DOHH2 (cell line): ENCODE results near the gene FREM3.

Experiments used
- H3F3A ChIP-seq: fragments of 200-600 bp; sonication (generic), shearing (Covaris generic); 2 replicates; pipeline ENCODE4 v1.6.0; 2016; ENCODE audit warnings: antibody characterized with exemption, mild to moderate bottlenecking; ENCODE audit not compliant: control insufficient read depth, insufficient read depth
- H3K27ac ChIP-seq: fragments of 200-600 bp; sonication (generic); 2 replicates; pipeline ENCODE4 v1.5.1; 2014; ENCODE audit warnings: low read depth, mild to moderate bottlenecking, low read length, moderate library complexity
- H3K27me3 ChIP-seq: fragments of 200-600 bp; sonication (generic); 2 replicates; pipeline ENCODE4 v1.6.1; 2014; ENCODE audit warnings: mild to moderate bottlenecking, low read length, mixed read lengths; ENCODE audit not compliant: control insufficient read depth
- H3K36me3 ChIP-seq: fragments of 200-600 bp; sonication (generic); 2 replicates; pipeline ENCODE4 v1.6.1; 2014; ENCODE audit warnings: mild to moderate bottlenecking, low read length, moderate library complexity, mixed read lengths; ENCODE audit not compliant: control insufficient read depth
- H3K4me1 ChIP-seq: fragments of 200-600 bp; sonication (generic); 2 replicates; pipeline ENCODE4 v1.6.1; 2014; ENCODE audit warnings: mild to moderate bottlenecking, low read length, mixed read lengths; ENCODE audit not compliant: control insufficient read depth
- H3K4me2 ChIP-seq: fragments of 200-600 bp; sonication (generic); 2 replicates; pipeline ENCODE4 v1.6.0; 2014; ENCODE audit warnings: mild to moderate bottlenecking, low read length, moderate library complexity
- H3K4me3 ChIP-seq: fragments of 200-600 bp; sonication (generic); 2 replicates; pipeline ENCODE4 v1.5.1; 2014; ENCODE audit warnings: mild to moderate bottlenecking, low read length, mixed read lengths
- H3K79me2 ChIP-seq: fragments of 200-600 bp; sonication (generic); 2 replicates; pipeline ENCODE4 v1.6.1; 2014; ENCODE audit warnings: mild to moderate bottlenecking, low read length, mixed read lengths; ENCODE audit not compliant: control insufficient read depth
- H3K9me2 ChIP-seq: fragments of 200-600 bp; sonication (generic); replicated peaks from 2 replicates; pipeline ENCODE4 v1.6.1; 2014; ENCODE audit warnings: mild to moderate bottlenecking, low read length, mixed read lengths; ENCODE audit not compliant: control insufficient read depth
- H3K9me3 ChIP-seq: fragments of 200-600 bp; sonication (generic); 2 replicates; pipeline ENCODE4 v1.6.1; 2014; ENCODE audit warnings: antibody characterized with exemption, low read length, mixed read lengths; ENCODE audit not compliant: control insufficient read depth, insufficient read depth
- H4K20me1 ChIP-seq: fragments of 200-600 bp; sonication (generic); 2 replicates; pipeline ENCODE4 v1.6.0; 2014; ENCODE audit warnings: low read depth, mild to moderate bottlenecking, antibody characterized with exemption, low read length, moderate library complexity; ENCODE audit not compliant: control insufficient read depth, insufficient read depth
- EZH2phosphoT487 ChIP-seq: fragments of 200-600 bp; sonication (generic); IDR thresholded peaks from 2 replicates; pipeline ENCODE4 v1.6.1; 2017; ENCODE audit warnings: borderline replicate concordance, mild to moderate bottlenecking, antibody characterized with exemption, low read length, moderate library complexity, mixed read lengths
- TF ChIP-seq, protein P1 (sequence below): fragments of 200-600 bp; sonication (generic); IDR thresholded peaks from one replicate; pipeline ENCODE4 v1.5.1; 2014; ENCODE audit warnings: antibody characterized with exemption, mild to moderate bottlenecking, low read depth, low read length; ENCODE audit not compliant: poor library complexity, severe bottlenecking

FREM3 gene

DNA sequence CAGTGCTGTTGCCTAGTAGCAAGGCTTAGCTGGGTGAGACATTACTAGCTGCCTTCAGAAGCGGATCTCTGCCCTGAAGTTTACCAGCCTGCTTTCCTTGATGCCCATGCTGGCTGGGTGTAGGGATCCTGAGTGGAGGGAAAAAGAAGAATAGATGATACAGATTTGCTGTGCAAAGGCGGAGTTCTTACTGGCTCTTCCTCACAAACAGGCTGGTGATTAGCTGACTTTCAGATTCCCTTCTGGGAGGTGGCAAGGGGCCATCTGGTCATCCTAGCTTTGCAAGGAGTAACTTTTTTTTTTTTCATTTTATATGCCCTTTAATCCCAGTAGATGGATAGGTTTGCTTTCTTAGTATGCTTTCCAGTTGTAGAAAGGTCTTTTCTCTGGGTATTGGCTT is 142.2 kb downstream of the FREM3 start:
- Histone ChIP-seq H3K9me2 (no peaks in the 10 kb centered on the region), H3K4me3 (no peak overlapping the region), H3K9me3 (peaks cover 3% of the 10 kb centered on the region; the same call in 1 of the 2 replicates), H3K27me3 (no peaks in the 10 kb centered on the region), H3K79me2 (peaks cover 5% of the 10 kb centered on the region; the same call in 1 of the 2 replicates), H3K27ac (no peak overlapping the region), H4K20me1 (no peaks in the 10 kb centered on the region), H3K4me2 (peak overlapping the region; percentile 71; the same call in 1 of the 2 replicates), H3F3A (peaks cover 16% of the 10 kb centered on the region), H3K4me1 (peaks cover 18% of the 10 kb centered on the region), H3K36me3 (peaks cover 18% of the 10 kb centered on the region)
- no peak for TF ChIP-seq EZH2phosphoT487
- TF ChIP-seq, protein P1, sequence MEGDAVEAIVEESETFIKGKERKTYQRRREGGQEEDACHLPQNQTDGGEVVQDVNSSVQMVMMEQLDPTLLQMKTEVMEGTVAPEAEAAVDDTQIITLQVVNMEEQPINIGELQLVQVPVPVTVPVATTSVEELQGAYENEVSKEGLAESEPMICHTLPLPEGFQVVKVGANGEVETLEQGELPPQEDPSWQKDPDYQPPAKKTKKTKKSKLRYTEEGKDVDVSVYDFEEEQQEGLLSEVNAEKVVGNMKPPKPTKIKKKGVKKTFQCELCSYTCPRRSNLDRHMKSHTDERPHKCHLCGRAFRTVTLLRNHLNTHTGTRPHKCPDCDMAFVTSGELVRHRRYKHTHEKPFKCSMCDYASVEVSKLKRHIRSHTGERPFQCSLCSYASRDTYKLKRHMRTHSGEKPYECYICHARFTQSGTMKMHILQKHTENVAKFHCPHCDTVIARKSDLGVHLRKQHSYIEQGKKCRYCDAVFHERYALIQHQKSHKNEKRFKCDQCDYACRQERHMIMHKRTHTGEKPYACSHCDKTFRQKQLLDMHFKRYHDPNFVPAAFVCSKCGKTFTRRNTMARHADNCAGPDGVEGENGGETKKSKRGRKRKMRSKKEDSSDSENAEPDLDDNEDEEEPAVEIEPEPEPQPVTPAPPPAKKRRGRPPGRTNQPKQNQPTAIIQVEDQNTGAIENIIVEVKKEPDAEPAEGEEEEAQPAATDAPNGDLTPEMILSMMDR: no peak

DNA sequence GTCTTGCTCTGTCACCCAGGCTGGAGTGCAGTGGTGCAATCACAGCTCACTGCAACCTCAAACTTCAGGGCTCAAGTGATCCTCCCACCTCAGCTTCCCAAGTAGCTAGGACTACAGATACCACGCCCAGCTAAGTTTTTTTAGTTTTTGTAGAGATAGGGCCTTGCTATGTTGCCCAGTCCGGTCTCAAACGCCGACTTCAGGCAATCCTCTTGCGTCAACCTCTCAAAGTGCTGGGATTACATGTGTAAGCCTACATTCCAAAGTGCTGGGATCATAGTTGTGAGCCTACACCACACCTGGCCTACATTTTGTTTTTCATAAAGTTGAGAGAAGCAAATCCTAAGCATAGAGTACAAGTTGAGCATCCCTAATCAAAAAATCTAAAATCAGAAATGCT is 144.8 kb downstream of the FREM3 start:
- Histone ChIP-seq H3K27ac (no peak overlapping the region), H3K27me3 (no peaks in the 10 kb centered on the region), H3K9me3 (no peaks in the 10 kb centered on the region), H3K36me3 (peaks cover 43% of the 10 kb centered on the region), H3K4me1 (peaks cover 18% of the 10 kb centered on the region), H3K4me3 (no peak overlapping the region), H3K9me2 (no peaks in the 10 kb centered on the region), H3K79me2 (peaks cover 8% of the 10 kb centered on the region; the same call in 1 of the 2 replicates), H3K4me2 (no peak overlapping the region), H4K20me1 (no peaks in the 10 kb centered on the region), H3F3A (peaks cover 14% of the 10 kb centered on the region)
- no peak for TF ChIP-seq EZH2phosphoT487

DNA sequence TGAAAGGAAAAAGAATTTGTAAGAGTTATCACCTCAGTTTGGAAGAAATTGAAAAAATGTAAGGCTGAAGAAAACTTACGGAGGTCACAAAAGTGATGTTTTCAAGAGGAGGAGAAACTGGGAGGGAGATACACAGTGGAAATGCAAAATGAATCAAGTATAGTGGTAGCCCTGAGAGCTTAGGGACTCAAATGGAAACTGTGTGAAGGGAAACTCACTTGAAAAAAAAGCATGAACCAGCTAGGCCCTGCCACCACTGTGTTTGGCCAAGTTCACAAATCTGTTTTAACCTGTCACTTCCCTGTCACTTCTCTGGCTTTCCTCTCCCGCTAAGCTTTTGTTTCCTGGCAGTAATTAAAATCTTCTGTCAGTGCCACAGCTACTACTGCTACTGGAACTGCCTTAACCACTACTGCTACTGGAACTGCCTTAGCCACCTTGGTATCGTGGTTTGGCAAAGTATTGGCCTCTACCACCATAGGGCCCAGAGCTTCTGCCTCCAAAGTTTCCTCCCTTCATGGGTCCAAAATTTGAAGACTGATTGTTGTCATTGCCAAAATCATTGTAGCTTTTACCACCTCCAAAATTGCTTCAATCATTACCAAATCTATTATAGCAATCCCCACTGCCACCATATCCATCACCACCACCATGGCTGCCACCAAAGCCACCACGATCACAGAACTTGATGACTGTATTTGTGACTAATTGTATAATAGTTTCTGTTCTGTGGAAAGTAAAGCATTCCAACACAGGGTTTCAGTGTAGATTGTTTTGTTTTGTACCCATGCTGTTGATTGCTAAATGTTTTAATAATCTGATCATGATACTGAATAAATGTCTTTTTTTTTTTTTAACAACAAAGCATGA is 145.5 kb downstream of the FREM3 start:
- H3K4me1 ChIP-seq: peaks cover 11% of the 10 kb centered on the region
- H3F3A ChIP-seq: peaks cover 14% of the 10 kb centered on the region
- TF ChIP-seq, protein P1: no peak
- no peak for TF ChIP-seq EZH2phosphoT487
- H3K36me3 ChIP-seq: peaks cover 50% of the 10 kb centered on the region
- H3K9me2 ChIP-seq: no peaks in the 10 kb centered on the region
- peaks cover 10% of the 10 kb centered on the region; the same call in 1 of the 2 replicates for H3K79me2 ChIP-seq
- no peaks in the 10 kb centered on the region for H3K9me3 ChIP-seq
- no peaks in the 10 kb centered on the region for H3K27me3 ChIP-seq
- H3K27ac ChIP-seq: no peak overlapping the region
- H3K4me3 ChIP-seq: no peak overlapping the region
- no peaks in the 10 kb centered on the region for H4K20me1 ChIP-seq
- H3K4me2 ChIP-seq: no peak overlapping the region

DNA sequence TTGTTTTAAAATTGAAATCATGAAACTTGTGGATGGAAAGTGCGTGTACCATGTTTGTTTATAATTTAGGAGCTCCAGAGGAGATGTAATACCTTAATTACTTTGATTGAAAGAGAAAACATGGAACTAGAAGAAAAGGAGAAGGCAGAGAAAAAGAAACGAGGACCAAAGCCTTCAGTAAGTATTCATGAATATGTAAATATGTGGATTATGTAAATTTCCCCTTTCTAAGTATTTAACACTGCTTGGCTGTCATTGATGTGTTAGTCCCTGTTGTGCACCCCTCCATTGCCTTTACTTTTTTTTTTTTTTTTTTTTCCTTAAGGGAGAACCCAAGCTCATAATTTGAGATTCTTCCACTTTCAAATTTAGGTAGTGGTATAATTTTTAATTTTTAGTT is 150.5 kb downstream of the FREM3 start:
- TF ChIP-seq, protein P1: no peak
- no peak for TF ChIP-seq EZH2phosphoT487
- Histone ChIP-seq H3K4me1 (no peaks in the 10 kb centered on the region), H3K9me2 (no peaks in the 10 kb centered on the region), H3K4me3 (no peak overlapping the region), H3K79me2 (peaks cover 6% of the 10 kb centered on the region; the same call in 1 of the 2 replicates), H3K4me2 (no peak overlapping the region), H4K20me1 (no peaks in the 10 kb centered on the region), H3K27ac (no peak overlapping the region), H3K9me3 (no peaks in the 10 kb centered on the region), H3K27me3 (no peaks in the 10 kb centered on the region), H3K36me3 (peaks cover 95% of the 10 kb centered on the region), H3F3A (no peaks in the 10 kb centered on the region; the same call in 1 of the 2 replicates)
